A549 treated with ZK216348 at 1 μM for 4 hours (cell line): ENCODE data around the gene CYP2C9. TPM values are rescaled to one million over a fixed set of nuclear protein-coding genes. Genes with fewer than 3 reads are reported as not detected.

Experiments used
- total RNA-seq: library from RNA; stranded (reverse); fragments of 200-300 nt; extraction: Qiagen RNA extraction; gene quantifications from 5 replicates; pipeline ENCODE4 v1.2.3, GENCODE V29; 2022; ENCODE audit warnings: low read depth

Gene CYP2C9
- total RNA-seq: not detected in 5 replicates

DNA sequence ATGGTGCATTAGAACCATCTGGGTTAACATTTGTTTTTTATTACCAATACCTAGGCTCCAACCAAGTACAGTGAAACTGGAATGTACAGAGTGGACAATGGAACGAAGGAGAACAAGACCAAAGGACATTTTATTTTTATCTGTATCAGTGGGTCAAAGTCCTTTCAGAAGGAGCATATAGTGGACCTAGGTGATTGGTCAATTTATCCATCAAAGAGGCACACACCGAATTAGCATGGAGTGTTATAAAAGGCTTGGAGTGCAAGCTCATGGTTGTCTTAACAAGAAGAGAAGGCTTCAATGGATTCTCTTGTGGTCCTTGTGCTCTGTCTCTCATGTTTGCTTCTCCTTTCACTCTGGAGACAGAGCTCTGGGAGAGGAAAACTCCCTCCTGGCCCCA is at the start of gene CYP2C9:
TSS of gene CYP2C9 (plus strand) at position 276 of the 400 bp plus-strand sequence. CDS start at position 301, 25 bp downstream.

Other genes with a start within 250 kb of the CYP2C9 start
- not detected in 5 replicates for gene CYP2C19, start 176.0 kb upstream of the CYP2C9 start, total RNA-seq
- not detected in 5 replicates for gene CYP2C8, start 130.8 kb downstream of the CYP2C9 start, total RNA-seq